Small intestine (tissue), 7 donors: Measurements from ENCODE around the gene RFC4. TPM values are rescaled to one million over a fixed set of nuclear protein-coding genes. Genes with fewer than 3 reads are reported as not detected.
A peak's percentile ranks its signal among the peaks of the same experiment; 100 is the strongest.

Source experiments
- DNase-seq, 2 donors: peaks; one replicate each; pipeline versions ENCODE4 v3.0.0 to v3.0.0-alpha.2; 2013
- FAIRE-seq: peaks from 2 replicates; lab custom pipeline; 2012; peaks lifted over from hg19 to GRCh38; lab: Jason Lieb, UNC
- H3K27ac ChIP-seq, 3 donors: one replicate each; pipeline ENCODE4 v1.5.1; 2013; ENCODE audit warnings: low read length in 2 of 3, mild to moderate bottlenecking in 2 of 3, control low read depth in 1 of 3, inconsistent platforms in 1 of 3, low read depth in 1 of 3, moderate library complexity in 1 of 3
- H3K27me3 ChIP-seq, 3 donors: one replicate each; pipeline ENCODE4 v1.6.1; 2013; ENCODE audit warnings: low read length in 3 of 3, inconsistent platforms in 1 of 3; ENCODE audit not compliant: control insufficient read depth in 3 of 3, insufficient read depth in 3 of 3
- H3K36me3 ChIP-seq, 3 donors: one replicate each; pipeline ENCODE4 v1.6.1; 2013; ENCODE audit warnings: low read length in 3 of 3, inconsistent platforms in 1 of 3, low read depth in 1 of 3, mild to moderate bottlenecking in 1 of 3, moderate library complexity in 1 of 3; ENCODE audit not compliant: control insufficient read depth in 3 of 3, insufficient read depth in 2 of 3
- H3K4me1 ChIP-seq, 3 donors: one replicate each; pipeline ENCODE4 v1.6.1; 2013; ENCODE audit warnings: low read length in 2 of 3, inconsistent platforms in 1 of 3, low read depth in 1 of 3, mild to moderate bottlenecking in 1 of 3, moderate library complexity in 1 of 3; ENCODE audit not compliant: control insufficient read depth in 3 of 3, insufficient read depth in 2 of 3
- H3K4me3 ChIP-seq, 3 donors: one replicate each; pipeline ENCODE4 v1.5.1; 2013; ENCODE audit warnings: low read length in 3 of 3, control low read depth in 1 of 3, inconsistent platforms in 1 of 3, low read depth in 1 of 3, mild to moderate bottlenecking in 1 of 3, moderate library complexity in 1 of 3
- H3K9me3 ChIP-seq, 2 donors: one replicate each; pipeline ENCODE4 v1.6.1; 2013; ENCODE audit warnings: low read depth in 1 of 2, low read length in 1 of 2; ENCODE audit not compliant: control insufficient read depth in 2 of 2, insufficient read depth in 1 of 2
- WGBS, 3 donors: extraction: QIAGEN DNeasy Blood & Tissue Kit; methylation state at CpG; one replicate each; pipeline ENCODE4 v1.1.7; 2013; 5-methylcytosine and 5-hydroxymethylcytosine counted together
- polyA plus RNA-seq, 4 donors: library from polyadenylated mRNA; stranded (reverse) in 3 of 4; unstranded in 1 of 4; fragments of 200-250 nt in 3 of 4; fragments of 120-200 nt in 1 of 4; gene quantifications; one replicate each; pipeline versions ENCODE4 v1.2.1 to v1.2.3, GENCODE V29; 2013
- donor health status: healthy with polysubstance abuse.
- donor health status: control.
- donor health status: control.
- donor health status: Bipolar disorder and iron deficiency.
- donor health status: healthy.

The RFC4 gene
- polyA plus RNA-seq, 4 donors, result 9.2 to 31.8 (median 17.9) TPM

- FAIRE-seq (no peak), DNase-seq (peak in 1 of 2 donors; percentile 48)
- Histone ChIP-seq H3K27me3 (no peaks in the 10 kb centered on the region), H3K27ac (peak overlapping the region; percentile 91 to 99 (median 96)), H3K36me3 (peaks cover 11 to 21% (median 13%) of the 10 kb centered on the region in 3 donors), H3K4me1 (peaks cover 0 to 7% (median 5%) of the 10 kb centered on the region in 3 donors), H3K9me3 (no peaks in the 10 kb centered on the region), H3K4me3 (peak overlapping the region; percentile 78 to 97 (median 93))
- 1 to 3% (median 2%) methylated on average over 21 of the region's 21 CpGs for WGBS, 3 donors
Measured at GRCh38 chr3:186782542-186783057, 23.7 kb downstream of the RFC4 start.

- 92 to 96% (median 94%) methylated on average over 5 of the region's 5 CpGs for WGBS, 3 donors
- H3K36me3 ChIP-seq, result peaks cover 0 to 4% (median 0%) of the 10 kb centered on the region in 3 donors
- H3K27ac ChIP-seq, result no peak overlapping the region
- DNase-seq (no peak), FAIRE-seq (no peak)
- H3K9me3 ChIP-seq, result no peaks in the 10 kb centered on the region
- H3K4me1 ChIP-seq, result no peaks in the 10 kb centered on the region
- H3K27me3 ChIP-seq, result no peaks in the 10 kb centered on the region
- no peak overlapping the region for H3K4me3 ChIP-seq
Measured at GRCh38 chr3:186779204-186779603, 27.1 kb downstream of the RFC4 start.

GRCh38 chr3:186775999-186776398 lies 30.3 kb downstream of the RFC4 start:
- Histone ChIP-seq H3K9me3 (no peaks in the 10 kb centered on the region), H3K27me3 (no peaks in the 10 kb centered on the region), H3K4me1 (peaks cover 0 to 9% (median 0%) of the 10 kb centered on the region in 3 donors), H3K4me3 (no peak overlapping the region), H3K27ac (no peak overlapping the region), H3K36me3 (no peaks in the 10 kb centered on the region)
- DNase-seq, result no peak
- 74 to 85% (median 83%) methylated on average over 8 of the region's 8 CpGs for WGBS, 3 donors
- FAIRE-seq, result no peak

- FAIRE-seq, result no peak
- Histone ChIP-seq H3K4me3 (peak overlapping the region; percentile 48 to 61 (median 53)), H3K9me3 (no peaks in the 10 kb centered on the region), H3K27me3 (no peaks in the 10 kb centered on the region), H3K27ac (peak overlapping the region in 2 of 3 donors; percentile 26 to 79), H3K4me1 (peaks cover 0 to 9% (median 0%) of the 10 kb centered on the region in 3 donors), H3K36me3 (no peaks in the 10 kb centered on the region)
- peak; percentile 45 to 72 for DNase-seq
- WGBS, 3 donors, result 20 to 28% (median 26%) methylated on average over 28 of the region's 28 CpGs
Measured at GRCh38 chr3:186772701-186773417, 33.4 kb downstream of the RFC4 start.

GRCh38 chr3:186772281-186772694 lies 34.0 kb downstream of the RFC4 start:
- Histone ChIP-seq H3K27ac (peak overlapping the region in 2 of 3 donors; percentile 26 to 79), H3K9me3 (no peaks in the 10 kb centered on the region), H3K4me3 (peak overlapping the region; percentile 48 to 61 (median 53)), H3K27me3 (no peaks in the 10 kb centered on the region), H3K36me3 (no peaks in the 10 kb centered on the region), H3K4me1 (peaks cover 0 to 9% (median 0%) of the 10 kb centered on the region in 3 donors)
- FAIRE-seq, result no peak
- WGBS, 3 donors, result 7 to 9% (median 8%) methylated on average over 26 of the region's 26 CpGs
- no peak for DNase-seq

- 46 to 77% (median 59%) methylated on average over 8 of the region's 8 CpGs for WGBS, 3 donors
- DNase-seq, result peak; percentile 66 to 80
- peak overlapping the region in 2 of 3 donors; percentile 57 to 64 for H3K27ac ChIP-seq
- FAIRE-seq, result no peak
- no peaks in the 10 kb centered on the region for H3K36me3 ChIP-seq
- peaks cover 0 to 4% of the 10 kb centered on the region in 2 donors for H3K9me3 ChIP-seq
- peaks cover 0 to 7% (median 1%) of the 10 kb centered on the region in 3 donors for H3K4me1 ChIP-seq
- H3K4me3 ChIP-seq, result no peak overlapping the region
- no peaks in the 10 kb centered on the region for H3K27me3 ChIP-seq
Measured at GRCh38 chr3:186760897-186761447, 45.3 kb downstream of the RFC4 start.

- FAIRE-seq (no peak), DNase-seq (peak; percentile 44 to 71)
- no peaks in the 10 kb centered on the region for H3K27me3 ChIP-seq
Measured at GRCh38 chr3:186760141-186760833, 46.0 kb downstream of the RFC4 start.

More at GRCh38 chr3:186760141-186760833, 46.0 kb downstream of the RFC4 start:
- Histone ChIP-seq H3K36me3 (no peaks in the 10 kb centered on the region), H3K27ac (peak overlapping the region in 2 of 3 donors; percentile 50 to 66), H3K4me1 (peaks cover 0 to 10% (median 1%) of the 10 kb centered on the region in 3 donors), H3K9me3 (no peaks in the 10 kb centered on the region), H3K4me3 (no peak overlapping the region)
- WGBS, 3 donors, result 93 to 94% (median 94%) methylated on average over 10 of the region's 10 CpGs
